Neutrophil (primary cell): Measurements from ENCODE around the gene TMC8.
A peak's percentile ranks its signal among the peaks of the same experiment; 100 is the strongest.

Experiments
- H3K27ac ChIP-seq: fragments of 200-600 bp; sonication (generic); 2 replicates; pipeline ENCODE4 v1.5.1; 2016; ENCODE audit warnings: mild to moderate bottlenecking, moderate library complexity
- H3K27me3 ChIP-seq: fragments of 200-600 bp; sonication (generic); 2 replicates; pipeline ENCODE4 v1.6.0; 2016; ENCODE audit warnings: mild to moderate bottlenecking
- H3K36me3 ChIP-seq: fragments of 200-600 bp; sonication (generic); 2 replicates; pipeline ENCODE4 v1.5.1; 2017
- H3K4me1 ChIP-seq, 2 experiments: fragments of 200-600 bp in 1 of 2; sonication (generic) in 1 of 2; 1 replicate in 1 of 2; 2 replicates in 1 of 2; pipeline versions ENCODE4 v1.5.1 to v1.6.1; 2013 to 2016; ENCODE audit warnings: low read depth in 1 of 2, low read length in 1 of 2, mild to moderate bottlenecking in 1 of 2, moderate library complexity in 1 of 2; ENCODE audit not compliant: control insufficient read depth in 1 of 2, insufficient read depth in 1 of 2
- H3K4me3 ChIP-seq, 2 experiments: fragments of 200-600 bp in 1 of 2; sonication (generic) in 1 of 2; 1 replicate in 1 of 2; 2 replicates in 1 of 2; pipeline ENCODE4 v1.5.1; 2013 to 2016; ENCODE audit warnings: low read depth in 1 of 2, low read length in 1 of 2, mild to moderate bottlenecking in 1 of 2, moderate library complexity in 1 of 2
- H3K9me3 ChIP-seq: fragments of 200-600 bp; sonication (generic); 2 replicates; pipeline ENCODE4 v1.5.1; 2016
- CTCF ChIP-seq: fragments of 200-600 bp; sonication (generic); IDR thresholded peaks from 2 replicates; pipeline ENCODE4 v1.5.1; 2016; ENCODE audit warnings: antibody characterized with exemption

Gene TMC8

GRCh38 chr17:78110363-78111015 lies 20.1 kb upstream of the TMC8 start:
- Histone ChIP-seq H3K27ac (no peak overlapping the region), H3K36me3 (peaks cover 85% of the 10 kb centered on the region), H3K4me1 (peaks cover 25 to 26% of the 10 kb centered on the region in 2 experiments), H3K27me3 (no peaks in the 10 kb centered on the region), H3K9me3 (no peaks in the 10 kb centered on the region), H3K4me3 (no peak overlapping the region)
- no peak for TF ChIP-seq CTCF

GRCh38 chr17:78111016-78111726 lies 19.4 kb upstream of the TMC8 start:
- H3K4me1 ChIP-seq = peaks cover 26 to 28% of the 10 kb centered on the region in 2 experiments
- H3K27ac ChIP-seq = no peak overlapping the region
- no peak overlapping the region for H3K4me3 ChIP-seq
- H3K9me3 ChIP-seq = no peaks in the 10 kb centered on the region
- H3K27me3 ChIP-seq = no peaks in the 10 kb centered on the region
- no peak for TF ChIP-seq CTCF
- peaks cover 85% of the 10 kb centered on the region for H3K36me3 ChIP-seq

- H3K9me3 ChIP-seq = no peaks in the 10 kb centered on the region
- no peak overlapping the region for H3K4me3 ChIP-seq
- H3K36me3 ChIP-seq = peaks cover 91% of the 10 kb centered on the region
- no peaks in the 10 kb centered on the region for H3K27me3 ChIP-seq
- no peak for TF ChIP-seq CTCF
- no peak overlapping the region for H3K27ac ChIP-seq
- H3K4me1 ChIP-seq = peaks cover 26 to 28% of the 10 kb centered on the region in 2 experiments
Measured at GRCh38 chr17:78111727-78112517, 18.6 kb upstream of the TMC8 start.

- peaks cover 29 to 34% of the 10 kb centered on the region in 2 experiments for H3K4me1 ChIP-seq
- peak; percentile 98 for TF ChIP-seq CTCF
- peaks cover 91% of the 10 kb centered on the region for H3K36me3 ChIP-seq
- H3K9me3 ChIP-seq = no peaks in the 10 kb centered on the region
- no peak overlapping the region for H3K4me3 ChIP-seq
- H3K27ac ChIP-seq = peak overlapping the region; percentile 83
- H3K27me3 ChIP-seq = no peaks in the 10 kb centered on the region
Measured at GRCh38 chr17:78112518-78113471, 17.8 kb upstream of the TMC8 start.
